Measurements from ENCODE around the gene COL11A1.

COL11A1 gene

DNA sequence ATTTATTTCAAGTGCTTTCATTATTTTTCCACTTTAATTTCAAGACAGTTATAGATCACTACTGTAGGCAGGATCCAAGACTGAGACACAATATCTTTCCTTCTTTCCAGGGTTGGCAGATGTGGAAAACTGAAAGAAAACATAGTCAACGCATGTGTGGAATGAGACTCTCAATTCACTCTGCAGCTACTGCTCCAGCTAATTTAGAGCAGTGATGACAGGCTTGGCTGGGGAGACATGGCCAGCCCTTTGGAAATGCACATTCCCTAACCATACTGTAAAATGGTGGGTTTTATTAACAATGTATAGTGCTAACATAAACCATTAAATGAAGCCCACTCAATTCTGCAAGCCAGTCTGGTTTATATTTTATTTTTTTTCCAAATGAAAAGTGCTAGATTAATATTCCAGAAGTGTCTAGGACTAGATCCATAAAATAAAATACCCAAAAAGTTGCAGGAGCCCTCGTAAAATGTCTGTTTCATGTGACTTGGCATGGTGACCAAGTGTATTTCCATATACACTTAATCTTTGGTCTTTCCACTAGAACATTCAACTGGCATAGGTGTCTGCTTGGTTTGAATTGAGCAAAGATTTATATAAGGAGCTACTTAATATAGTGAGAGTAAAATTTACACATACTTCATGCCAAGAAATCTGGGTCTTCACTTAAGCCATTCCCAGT, 32.9 kb downstream of the COL11A1 start:
- Histone ChIP-seq H3K36me3 (ENCODE audit: control insufficient read depth, insufficient read depth, low read length) (no peaks in the 10 kb centered on the region), H2BK5ac (ENCODE audit: low read length) (no peak overlapping the region), H3K23ac (ENCODE audit: low read length) (no peak overlapping the region), H4K8ac (ENCODE audit: low read depth, low read length) (no peak overlapping the region), H2BK15ac (replicated peaks; ENCODE audit: low read depth) (no peak overlapping the region), H3K27me3 (ENCODE audit: insufficient read depth, low read length, poor library complexity) (no peaks in the 10 kb centered on the region), H3K79me1 (ENCODE audit: low read length) (no peaks in the 10 kb centered on the region), H3K4me2 (ENCODE audit: low read length) (no peak overlapping the region), H3K18ac (ENCODE audit: low read length) (no peak overlapping the region), H3K27ac (ENCODE audit: low read depth, low read length) (no peak overlapping the region), H3K9ac (ENCODE audit: low read length) (no peak overlapping the region), H2AK5ac (ENCODE audit: low read length) (no peak overlapping the region), H4K5ac (ENCODE audit: low read length) (no peak overlapping the region), H3K56ac (ENCODE audit: low read length) (no peak overlapping the region), H3K79me2 (ENCODE audit: control insufficient read depth, insufficient read depth, low read length) (no peaks in the 10 kb centered on the region), H3K4me1 (ENCODE audit: control insufficient read depth, low read depth, low read length) (no peaks in the 10 kb centered on the region), H2BK120ac (ENCODE audit: low read depth, low read length) (no peak overlapping the region), H3K4ac (ENCODE audit: low read depth, low read length) (no peak overlapping the region), H3K4me3 (ENCODE audit: low read length) (no peak overlapping the region)
- WGBS (ENCODE audit: extremely low coverage, insufficient coverage, low lambda C conversion rate): no CpG with 5 or more reads among the region's 2 CpGs
- no peak for DNase-seq

DNA sequence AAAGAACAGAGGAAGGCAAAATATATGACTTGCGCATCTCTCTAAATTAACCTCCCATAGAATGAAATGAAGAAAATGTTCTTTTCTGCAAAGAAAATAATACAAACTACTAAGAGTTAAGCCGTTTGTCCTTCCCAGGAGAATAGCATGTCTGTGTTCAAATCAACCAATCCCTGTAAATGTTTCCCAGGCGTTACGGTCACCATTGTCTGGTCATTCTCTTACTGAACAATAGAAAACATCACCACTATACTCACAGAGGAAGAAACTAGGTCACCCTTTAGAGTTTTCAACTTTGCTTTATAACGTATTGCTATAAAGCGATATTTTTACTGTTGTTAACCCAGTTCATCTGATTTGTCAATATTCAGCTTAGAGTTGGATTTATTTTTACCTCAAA, 34.1 kb downstream of the COL11A1 start:
- Histone ChIP-seq H4K5ac (ENCODE audit: low read length) (no peak overlapping the region), H3K79me2 (ENCODE audit: control insufficient read depth, insufficient read depth, low read length) (no peaks in the 10 kb centered on the region), H3K27ac (ENCODE audit: low read depth, low read length) (no peak overlapping the region), H3K23ac (ENCODE audit: low read length) (no peak overlapping the region), H3K9ac (ENCODE audit: low read length) (no peak overlapping the region), H2BK15ac (replicated peaks; ENCODE audit: low read depth) (no peak overlapping the region), H3K4me2 (ENCODE audit: low read length) (no peak overlapping the region), H3K79me1 (ENCODE audit: low read length) (no peaks in the 10 kb centered on the region), H2BK5ac (ENCODE audit: low read length) (no peak overlapping the region), H3K36me3 (ENCODE audit: control insufficient read depth, insufficient read depth, low read length) (no peaks in the 10 kb centered on the region), H4K8ac (ENCODE audit: low read depth, low read length) (no peak overlapping the region), H3K56ac (ENCODE audit: low read length) (no peak overlapping the region), H2BK120ac (ENCODE audit: low read depth, low read length) (no peak overlapping the region), H3K18ac (ENCODE audit: low read length) (no peak overlapping the region), H3K4ac (ENCODE audit: low read depth, low read length) (no peak overlapping the region), H3K27me3 (ENCODE audit: insufficient read depth, low read length, poor library complexity) (no peaks in the 10 kb centered on the region), H3K4me3 (ENCODE audit: low read length) (no peak overlapping the region), H3K4me1 (ENCODE audit: control insufficient read depth, low read depth, low read length) (no peaks in the 10 kb centered on the region), H2AK5ac (ENCODE audit: low read length) (no peak overlapping the region)
- DNase-seq: no peak
- whole genome bisulfite sequencing (ENCODE audit: extremely low coverage, insufficient coverage, low lambda C conversion rate): no CpG with 5 or more reads among the region's 6 CpGs

DNA sequence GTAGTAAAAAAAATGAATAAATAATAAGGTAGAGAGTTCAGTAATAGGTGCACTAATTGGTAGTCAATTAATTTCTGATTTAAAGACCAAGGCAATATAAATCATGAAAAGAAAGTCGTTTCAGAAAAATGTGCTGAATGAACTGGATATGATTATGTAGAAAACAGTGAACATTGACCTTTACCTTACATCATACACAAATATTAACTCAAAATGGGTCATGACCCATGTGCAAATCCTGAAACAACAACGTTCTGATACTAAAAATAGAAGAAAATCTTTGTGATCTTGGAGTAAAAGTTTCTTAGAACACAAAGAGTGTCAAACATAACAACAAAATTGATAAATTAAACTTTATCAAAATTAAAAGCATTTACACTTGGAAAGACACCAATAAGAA, 39.1 kb downstream of the COL11A1 start:
- H3K9ac ChIP-seq (ENCODE audit: low read length): no peak overlapping the region
- H3K4ac ChIP-seq (ENCODE audit: low read depth, low read length): no peak overlapping the region
- no peak overlapping the region for H2BK5ac ChIP-seq (ENCODE audit: low read length)
- no peak overlapping the region for H3K4me3 ChIP-seq (ENCODE audit: low read length)
- no peaks in the 10 kb centered on the region for H3K4me1 ChIP-seq (ENCODE audit: control insufficient read depth, low read depth, low read length)
- no peak overlapping the region for H3K56ac ChIP-seq (ENCODE audit: low read length)
- no peaks in the 10 kb centered on the region for H3K27me3 ChIP-seq (ENCODE audit: insufficient read depth, low read length, poor library complexity)
- no CpG with 5 or more reads among the region's 2 CpGs for WGBS (ENCODE audit: extremely low coverage, insufficient coverage, low lambda C conversion rate)
- no peaks in the 10 kb centered on the region for H3K79me2 ChIP-seq (ENCODE audit: control insufficient read depth, insufficient read depth, low read length)
- no peak overlapping the region for H2AK5ac ChIP-seq (ENCODE audit: low read length)
- DNase-seq: no peak
- no peak overlapping the region for H3K27ac ChIP-seq (ENCODE audit: low read depth, low read length)
- no peaks in the 10 kb centered on the region for H3K36me3 ChIP-seq (ENCODE audit: control insufficient read depth, insufficient read depth, low read length)
- H4K8ac ChIP-seq (ENCODE audit: low read depth, low read length): no peak overlapping the region
- H3K4me2 ChIP-seq (ENCODE audit: low read length): no peak overlapping the region
- H4K5ac ChIP-seq (ENCODE audit: low read length): no peak overlapping the region
- no peaks in the 10 kb centered on the region for H3K79me1 ChIP-seq (ENCODE audit: low read length)
- H3K23ac ChIP-seq (ENCODE audit: low read length): no peak overlapping the region
- no peak overlapping the region for H2BK15ac ChIP-seq (replicated peaks; ENCODE audit: low read depth)
- H2BK120ac ChIP-seq (ENCODE audit: low read depth, low read length): no peak overlapping the region
- H3K18ac ChIP-seq (ENCODE audit: low read length): no peak overlapping the region

DNA sequence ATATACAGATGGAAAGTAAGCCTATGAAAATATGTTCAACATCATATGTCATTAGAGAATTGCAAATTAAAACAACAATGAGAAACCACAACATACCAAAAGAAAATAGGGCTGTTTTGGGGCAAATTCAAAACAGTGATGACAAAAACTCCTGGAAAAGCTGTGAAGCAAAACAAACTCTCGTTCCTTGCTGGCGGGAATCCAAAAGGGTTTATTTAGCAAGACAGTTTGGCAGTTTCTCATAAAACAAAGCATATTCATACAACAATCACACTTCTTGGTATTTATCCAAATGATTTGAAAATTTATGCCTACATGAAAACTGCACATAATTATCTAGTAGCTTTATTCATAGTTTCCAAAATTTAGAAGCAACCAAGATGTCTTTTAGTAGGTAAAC, 44.4 kb downstream of the COL11A1 start:
- Histone ChIP-seq H3K18ac (ENCODE audit: low read length) (no peak overlapping the region), H2AK5ac (ENCODE audit: low read length) (no peak overlapping the region), H3K56ac (ENCODE audit: low read length) (no peak overlapping the region), H2BK5ac (ENCODE audit: low read length) (no peak overlapping the region), H3K27me3 (ENCODE audit: insufficient read depth, low read length, poor library complexity) (no peaks in the 10 kb centered on the region), H2BK120ac (ENCODE audit: low read depth, low read length) (no peak overlapping the region), H3K27ac (ENCODE audit: low read depth, low read length) (no peak overlapping the region), H4K8ac (ENCODE audit: low read depth, low read length) (no peak overlapping the region), H4K5ac (ENCODE audit: low read length) (no peak overlapping the region), H3K23ac (ENCODE audit: low read length) (no peak overlapping the region), H3K4ac (ENCODE audit: low read depth, low read length) (no peak overlapping the region), H3K4me2 (ENCODE audit: low read length) (no peak overlapping the region), H3K9ac (ENCODE audit: low read length) (no peak overlapping the region), H3K79me1 (ENCODE audit: low read length) (no peaks in the 10 kb centered on the region), H2BK15ac (replicated peaks; ENCODE audit: low read depth) (no peak overlapping the region), H3K4me1 (ENCODE audit: control insufficient read depth, low read depth, low read length) (no peaks in the 10 kb centered on the region), H3K79me2 (ENCODE audit: control insufficient read depth, insufficient read depth, low read length) (no peaks in the 10 kb centered on the region), H3K4me3 (ENCODE audit: low read length) (no peak overlapping the region), H3K36me3 (ENCODE audit: control insufficient read depth, insufficient read depth, low read length) (no peaks in the 10 kb centered on the region)
- WGBS (ENCODE audit: extremely low coverage, insufficient coverage, low lambda C conversion rate): no CpG with 5 or more reads among the region's 2 CpGs
- no peak for DNase-seq

DNA sequence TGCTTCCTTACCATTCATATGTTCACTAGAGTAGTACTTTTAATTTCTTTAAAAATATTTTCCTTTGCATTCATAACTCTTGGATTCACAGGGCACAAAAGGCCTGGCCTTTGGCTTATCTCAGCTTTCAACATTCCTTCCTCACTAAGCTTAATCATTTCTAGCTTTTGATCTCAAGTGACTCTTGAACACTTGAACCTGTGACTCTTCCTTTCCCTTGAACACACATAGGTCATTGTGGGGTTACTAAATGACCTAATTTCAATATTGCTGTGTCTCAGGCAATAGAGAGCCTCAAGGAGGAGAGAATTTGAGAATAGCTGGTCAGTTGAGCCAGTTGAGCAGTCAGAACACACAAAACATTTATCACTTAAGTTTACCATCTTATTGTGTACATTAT, 49.9 kb downstream of the COL11A1 start:
- Histone ChIP-seq H3K4me3 (ENCODE audit: low read length) (no peak overlapping the region), H2BK15ac (replicated peaks; ENCODE audit: low read depth) (no peak overlapping the region), H3K56ac (ENCODE audit: low read length) (no peak overlapping the region), H3K27me3 (ENCODE audit: insufficient read depth, low read length, poor library complexity) (no peaks in the 10 kb centered on the region), H3K9ac (ENCODE audit: low read length) (no peak overlapping the region), H4K5ac (ENCODE audit: low read length) (no peak overlapping the region), H3K4me2 (ENCODE audit: low read length) (no peak overlapping the region), H3K79me1 (ENCODE audit: low read length) (no peaks in the 10 kb centered on the region), H3K18ac (ENCODE audit: low read length) (no peak overlapping the region), H2BK5ac (ENCODE audit: low read length) (no peak overlapping the region), H3K23ac (ENCODE audit: low read length) (no peak overlapping the region), H3K36me3 (ENCODE audit: control insufficient read depth, insufficient read depth, low read length) (no peaks in the 10 kb centered on the region), H3K4me1 (ENCODE audit: control insufficient read depth, low read depth, low read length) (no peaks in the 10 kb centered on the region), H3K79me2 (ENCODE audit: control insufficient read depth, insufficient read depth, low read length) (no peaks in the 10 kb centered on the region), H4K8ac (ENCODE audit: low read depth, low read length) (no peak overlapping the region), H2AK5ac (ENCODE audit: low read length) (no peak overlapping the region), H3K4ac (ENCODE audit: low read depth, low read length) (no peak overlapping the region), H3K27ac (ENCODE audit: low read depth, low read length) (no peak overlapping the region), H2BK120ac (ENCODE audit: low read depth, low read length) (no peak overlapping the region)
- no peak for DNase-seq

DNA sequence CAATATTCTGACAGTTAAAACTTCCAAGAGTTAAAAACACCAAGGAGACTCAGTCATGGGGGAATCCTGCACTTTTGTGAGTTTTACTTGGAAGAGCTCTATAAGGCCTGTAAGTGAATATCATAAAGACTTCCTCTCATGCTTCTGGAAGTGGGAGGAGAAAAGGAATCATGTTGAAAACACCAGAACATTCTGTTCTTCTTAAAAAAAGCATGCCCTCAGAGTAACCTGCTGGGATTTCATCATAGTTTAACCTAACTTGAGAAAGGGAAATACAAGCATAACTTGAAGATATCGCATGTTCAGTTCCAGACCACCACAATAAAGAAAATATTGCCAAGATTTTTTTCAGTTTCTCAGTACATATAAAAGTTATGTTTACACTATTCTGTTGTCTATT, 51.9 kb downstream of the COL11A1 start:
- no CpG with 5 or more reads among the region's 1 CpG for WGBS (ENCODE audit: extremely low coverage, insufficient coverage, low lambda C conversion rate)
- no peak overlapping the region for H3K4me3 ChIP-seq (ENCODE audit: low read length)
- H3K27ac ChIP-seq (ENCODE audit: low read depth, low read length): no peak overlapping the region

More for the DNA sequence above, 51.9 kb downstream of the COL11A1 start:
- H3K27me3 ChIP-seq (ENCODE audit: insufficient read depth, low read length, poor library complexity): no peaks in the 10 kb centered on the region
- H4K5ac ChIP-seq (ENCODE audit: low read length): no peak overlapping the region
- no peak overlapping the region for H3K9ac ChIP-seq (ENCODE audit: low read length)
- no peaks in the 10 kb centered on the region for H3K79me1 ChIP-seq (ENCODE audit: low read length)
- H4K8ac ChIP-seq (ENCODE audit: low read depth, low read length): no peak overlapping the region
- no peak overlapping the region for H3K18ac ChIP-seq (ENCODE audit: low read length)
- no peak overlapping the region for H3K4me2 ChIP-seq (ENCODE audit: low read length)
- H3K36me3 ChIP-seq (ENCODE audit: control insufficient read depth, insufficient read depth, low read length): no peaks in the 10 kb centered on the region
- no peaks in the 10 kb centered on the region for H3K79me2 ChIP-seq (ENCODE audit: control insufficient read depth, insufficient read depth, low read length)
- no peak overlapping the region for H2BK5ac ChIP-seq (ENCODE audit: low read length)
- no peak overlapping the region for H2BK15ac ChIP-seq (replicated peaks; ENCODE audit: low read depth)
- no peak overlapping the region for H3K23ac ChIP-seq (ENCODE audit: low read length)
- H2BK120ac ChIP-seq (ENCODE audit: low read depth, low read length): no peak overlapping the region
- no peak for DNase-seq
- H3K56ac ChIP-seq (ENCODE audit: low read length): no peak overlapping the region
- H3K4me1 ChIP-seq (ENCODE audit: control insufficient read depth, low read depth, low read length): no peaks in the 10 kb centered on the region
- H2AK5ac ChIP-seq (ENCODE audit: low read length): no peak overlapping the region
- no peak overlapping the region for H3K4ac ChIP-seq (ENCODE audit: low read depth, low read length)

Measured in mesendoderm (in vitro differentiated cells).